ENCODE results near the gene FLAD1.
A peak's percentile ranks its signal among the peaks of the same experiment; 100 is the strongest.

Gene FLAD1

GRCh38 chr1:155017041-155017945, 34.1 kb downstream of the FLAD1 start (continued):
- TF ChIP-seq, protein P1, sequence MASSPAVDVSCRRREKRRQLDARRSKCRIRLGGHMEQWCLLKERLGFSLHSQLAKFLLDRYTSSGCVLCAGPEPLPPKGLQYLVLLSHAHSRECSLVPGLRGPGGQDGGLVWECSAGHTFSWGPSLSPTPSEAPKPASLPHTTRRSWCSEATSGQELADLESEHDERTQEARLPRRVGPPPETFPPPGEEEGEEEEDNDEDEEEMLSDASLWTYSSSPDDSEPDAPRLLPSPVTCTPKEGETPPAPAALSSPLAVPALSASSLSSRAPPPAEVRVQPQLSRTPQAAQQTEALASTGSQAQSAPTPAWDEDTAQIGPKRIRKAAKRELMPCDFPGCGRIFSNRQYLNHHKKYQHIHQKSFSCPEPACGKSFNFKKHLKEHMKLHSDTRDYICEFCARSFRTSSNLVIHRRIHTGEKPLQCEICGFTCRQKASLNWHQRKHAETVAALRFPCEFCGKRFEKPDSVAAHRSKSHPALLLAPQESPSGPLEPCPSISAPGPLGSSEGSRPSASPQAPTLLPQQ (tag by site-specific recombination; IDR thresholded peaks at IDR 0.05) = peak; percentile 82
- TF ChIP-seq ZNF2 (tag by site-specific recombination; IDR thresholded peaks at IDR 0.05) (peak; percentile 94), PATZ1 (tag by site-specific recombination; IDR thresholded peaks at IDR 0.05) (peak; percentile 100), ZNF416 (tag by site-specific recombination; IDR thresholded peaks at IDR 0.05) (no peak), ZNF184 (tag by site-specific recombination; IDR thresholded peaks at IDR 0.05) (0 out of 2 replicates have a peak, but pooled peaks have one; percentile 49), ZNF391 (tag by site-specific recombination; IDR thresholded peaks at IDR 0.05; ENCODE audit: borderline replicate concordance, low read depth) (peak; percentile 92), ZNF404 (tag by site-specific recombination; IDR thresholded peaks at IDR 0.05) (no peak), ZNF23 (tag by site-specific recombination; IDR thresholded peaks at IDR 0.05; ENCODE audit: borderline replicate concordance) (no peak), RBAK (tag by site-specific recombination; IDR thresholded peaks at IDR 0.05) (no peak), MEIS1 (CRISPR knock-in tag; IDR thresholded peaks at IDR 0.05; ENCODE audit: borderline replicate concordance) (no peak), GLI2 (tag by site-specific recombination; IDR thresholded peaks at IDR 0.05; ENCODE audit: borderline replicate concordance, low read depth) (no peak), ZNF639 (tag by site-specific recombination; IDR thresholded peaks at IDR 0.05) (peak; percentile 85), ZNF175 (tag by site-specific recombination; IDR thresholded peaks at IDR 0.05) (no peak), KLF1 (tag by site-specific recombination; IDR thresholded peaks at IDR 0.05) (peak; percentile 100), ZNF529 (tag by site-specific recombination; IDR thresholded peaks at IDR 0.05; ENCODE audit: insufficient replicate concordance) (no peak), ZBTB7A (tag by site-specific recombination; IDR thresholded peaks at IDR 0.05; ENCODE audit: low read depth) (peak; percentile 95), GLI4 (tag by site-specific recombination; IDR thresholded peaks at IDR 0.05) (peak; percentile 79; the same call in 1 of the 2 replicates), ZFP69B (tag by site-specific recombination; IDR thresholded peaks at IDR 0.05) (no peak), FEZF1 (tag by site-specific recombination; IDR thresholded peaks at IDR 0.05) (no peak; the same call in 1 of the 2 replicates), ZNF623 (tag by site-specific recombination; IDR thresholded peaks at IDR 0.05) (no peak), ZNF626 (tag by site-specific recombination; IDR thresholded peaks at IDR 0.05) (no peak), ZNF518A (tag by site-specific recombination; conservative IDR thresholded peaks at IDR 0.05; ENCODE audit: low read depth) (no peak), ZNF629 (tag by site-specific recombination; IDR thresholded peaks at IDR 0.05) (peak; percentile 85)
- TF ChIP-seq, protein P2, sequence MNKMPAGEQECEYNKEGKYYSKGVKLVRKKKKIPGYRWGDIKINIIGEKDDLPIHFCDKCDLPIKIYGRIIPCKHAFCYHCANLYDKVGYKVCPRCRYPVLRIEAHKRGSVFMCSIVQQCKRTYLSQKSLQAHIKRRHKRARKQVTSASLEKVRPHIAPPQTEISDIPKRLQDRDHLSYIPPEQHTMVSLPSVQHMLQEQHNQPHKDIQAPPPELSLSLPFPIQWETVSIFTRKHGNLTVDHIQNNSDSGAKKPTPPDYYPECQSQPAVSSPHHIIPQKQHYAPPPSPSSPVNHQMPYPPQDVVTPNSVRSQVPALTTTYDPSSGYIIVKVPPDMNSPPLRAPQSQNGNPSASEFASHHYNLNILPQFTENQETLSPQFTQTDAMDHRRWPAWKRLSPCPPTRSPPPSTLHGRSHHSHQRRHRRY (tag by site-specific recombination; IDR thresholded peaks at IDR 0.05) = no peak
- TF ChIP-seq, protein P3, sequence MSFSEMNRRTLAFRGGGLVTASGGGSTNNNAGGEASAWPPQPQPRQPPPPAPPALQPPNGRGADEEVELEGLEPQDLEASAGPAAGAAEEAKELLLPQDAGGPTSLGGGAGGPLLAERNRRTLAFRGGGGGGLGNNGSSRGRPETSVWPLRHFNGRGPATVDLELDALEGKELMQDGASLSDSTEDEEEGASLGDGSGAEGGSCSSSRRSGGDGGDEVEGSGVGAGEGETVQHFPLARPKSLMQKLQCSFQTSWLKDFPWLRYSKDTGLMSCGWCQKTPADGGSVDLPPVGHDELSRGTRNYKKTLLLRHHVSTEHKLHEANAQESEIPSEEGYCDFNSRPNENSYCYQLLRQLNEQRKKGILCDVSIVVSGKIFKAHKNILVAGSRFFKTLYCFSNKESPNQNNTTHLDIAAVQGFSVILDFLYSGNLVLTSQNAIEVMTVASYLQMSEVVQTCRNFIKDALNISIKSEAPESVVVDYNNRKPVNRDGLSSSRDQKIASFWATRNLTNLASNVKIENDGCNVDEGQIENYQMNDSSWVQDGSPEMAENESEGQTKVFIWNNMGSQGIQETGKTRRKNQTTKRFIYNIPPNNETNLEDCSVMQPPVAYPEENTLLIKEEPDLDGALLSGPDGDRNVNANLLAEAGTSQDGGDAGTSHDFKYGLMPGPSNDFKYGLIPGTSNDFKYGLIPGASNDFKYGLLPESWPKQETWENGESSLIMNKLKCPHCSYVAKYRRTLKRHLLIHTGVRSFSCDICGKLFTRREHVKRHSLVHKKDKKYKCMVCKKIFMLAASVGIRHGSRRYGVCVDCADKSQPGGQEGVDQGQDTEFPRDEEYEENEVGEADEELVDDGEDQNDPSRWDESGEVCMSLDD (tag by site-specific recombination; IDR thresholded peaks at IDR 0.05) = peak; percentile 95

Measured in HEK293 (cell line).